Hematopoietic multipotent progenitor cell treated with erythropoietin and hydrocortisone succinate and interleukin-3 and kit ligand, for 17 days (in vitro differentiated cells): ENCODE results near the gene NAPA.

Source experiments
- DNase-seq: peaks from one replicate; pipeline ENCODE4 v3.0.0-alpha.2; 2015; ENCODE audit warnings: low spot score

Gene NAPA

DNA sequence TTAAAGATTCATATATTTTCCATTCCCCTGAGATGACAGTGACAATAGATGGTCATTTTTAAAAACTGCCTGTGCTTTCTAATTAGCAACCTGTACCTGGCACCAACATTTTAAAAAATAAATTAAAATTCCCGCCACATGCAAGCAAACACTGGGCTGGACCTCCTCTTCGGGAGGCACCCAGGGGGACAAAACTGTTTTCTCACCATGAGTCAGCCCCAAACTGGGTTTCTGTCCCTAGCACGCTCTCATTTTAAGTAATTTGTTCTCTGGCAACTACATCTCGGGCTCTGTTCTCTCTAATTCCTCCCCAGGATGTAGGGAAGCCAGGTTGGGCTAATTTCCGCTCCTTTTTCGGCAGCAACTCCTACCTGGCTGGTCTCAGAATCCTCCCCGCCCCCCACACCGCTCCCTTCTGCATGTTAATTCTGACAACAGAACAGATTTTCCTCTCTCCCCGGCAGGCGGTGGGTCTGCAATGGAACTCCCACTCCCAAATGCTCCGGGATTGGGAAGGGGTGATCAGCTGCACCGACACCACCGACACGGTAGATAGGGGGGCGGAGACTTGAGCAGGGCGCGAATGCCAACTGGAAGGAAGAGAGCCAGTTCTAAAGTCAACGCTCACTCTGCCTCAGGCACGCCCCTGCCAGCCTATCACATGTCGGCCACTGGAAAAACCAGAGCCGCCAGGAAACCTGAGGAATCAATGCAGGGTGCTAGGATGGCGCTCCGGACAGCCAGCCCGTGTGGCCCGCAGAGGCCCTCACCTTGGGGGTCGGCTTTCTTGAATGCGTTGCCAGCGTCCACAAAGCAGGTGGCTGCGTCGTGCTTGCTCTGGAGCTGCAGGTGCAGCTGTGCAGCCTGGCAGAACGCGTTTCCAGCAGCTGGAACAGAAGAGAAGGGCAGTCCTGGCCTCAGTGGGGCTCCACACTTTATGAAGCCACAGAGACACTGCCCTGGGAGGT is 14.7 kb downstream of the NAPA start:
- DNase-seq, result no peak

DNA sequence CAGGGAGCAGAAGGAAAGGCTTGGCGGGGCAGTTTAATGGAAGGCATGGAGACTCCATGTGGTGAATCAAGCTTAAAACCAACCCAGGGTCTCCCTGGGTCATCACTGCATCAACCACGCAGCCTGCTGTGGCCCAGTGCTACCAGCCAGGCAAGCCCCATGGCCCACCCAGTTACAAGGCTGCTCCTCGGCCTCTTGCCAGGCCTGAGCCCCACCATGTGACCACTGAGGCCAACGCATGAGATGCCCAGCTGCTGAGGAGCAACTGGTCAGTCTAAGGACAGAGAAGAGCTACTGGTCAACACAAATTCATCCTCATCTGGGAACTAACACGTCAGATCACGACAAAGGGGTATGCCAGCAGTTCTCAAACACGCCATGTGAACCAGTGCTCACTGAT is 15.5 kb downstream of the NAPA start:
- no peak for DNase-seq

GRCh38 chr19:47498561-47498960 is 16.3 kb downstream of the NAPA start:
- DNase-seq, result no peak

- DNase-seq, result peak; percentile 44
Measured at GRCh38 chr19:47497821-47498520, 16.9 kb downstream of the NAPA start.

DNA sequence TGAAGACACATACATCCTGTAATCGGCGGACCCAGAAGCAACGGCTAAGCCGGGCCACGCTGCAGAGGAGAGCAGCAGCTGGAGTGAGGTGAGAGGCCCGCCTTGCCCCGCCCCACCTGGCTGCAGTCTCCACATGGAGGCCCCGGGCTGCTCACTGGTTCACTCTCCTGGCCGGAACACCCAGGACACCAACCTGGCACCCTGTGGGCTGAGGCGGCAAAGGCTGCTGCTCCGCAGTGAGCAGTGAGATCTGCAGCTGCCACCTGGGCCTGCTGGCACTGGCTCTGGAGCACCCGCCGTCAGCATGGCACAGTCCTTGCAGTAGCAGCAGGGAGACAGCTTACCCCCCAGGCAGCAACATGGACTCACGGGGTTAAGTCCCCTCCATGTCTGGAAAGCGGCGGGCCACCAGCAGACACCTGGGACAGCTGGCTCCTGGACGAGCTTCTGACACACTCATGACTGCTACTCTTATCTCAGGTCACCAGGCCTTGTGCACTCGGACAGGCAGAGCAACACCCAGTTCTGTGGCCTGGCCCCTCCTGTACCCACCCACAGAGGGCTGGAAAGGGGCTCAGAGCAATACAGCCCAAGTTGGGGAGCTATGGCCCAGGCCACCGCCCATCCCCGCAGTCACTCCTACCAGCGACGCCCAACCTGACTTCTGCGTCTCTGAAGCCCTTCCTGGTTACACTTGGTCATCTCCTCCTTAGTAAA is 17.7 kb downstream of the NAPA start:
- DNase-seq, result peak; percentile 82

GRCh38 chr19:47495478-47496372 is 19.1 kb downstream of the NAPA start:
- DNase-seq, result peak; percentile 42

DNA sequence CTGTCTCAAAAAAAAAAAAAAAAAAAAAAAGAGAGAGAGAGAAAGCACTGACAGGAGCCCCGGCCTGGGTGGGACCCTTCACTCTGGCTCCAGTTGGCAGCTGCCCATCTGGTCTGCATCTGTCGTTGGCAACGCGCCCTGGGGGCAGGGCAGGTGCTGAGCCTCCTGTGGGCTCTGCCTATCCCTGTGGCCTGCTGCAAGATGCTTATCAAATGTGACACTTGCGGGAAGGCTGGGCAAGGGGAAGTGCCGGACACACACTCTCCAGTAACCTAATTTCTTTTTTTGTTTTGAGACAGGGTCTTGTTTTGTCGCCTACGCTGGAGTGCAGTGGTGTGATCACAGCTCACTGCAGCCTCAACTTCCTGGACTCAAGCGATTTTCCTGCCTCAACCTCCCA is 20.1 kb downstream of the NAPA start:
- DNase-seq, result peak; percentile 89

- DNase-seq, result no peak
Measured at GRCh38 chr19:47494211-47494547, 20.7 kb downstream of the NAPA start.

DNA sequence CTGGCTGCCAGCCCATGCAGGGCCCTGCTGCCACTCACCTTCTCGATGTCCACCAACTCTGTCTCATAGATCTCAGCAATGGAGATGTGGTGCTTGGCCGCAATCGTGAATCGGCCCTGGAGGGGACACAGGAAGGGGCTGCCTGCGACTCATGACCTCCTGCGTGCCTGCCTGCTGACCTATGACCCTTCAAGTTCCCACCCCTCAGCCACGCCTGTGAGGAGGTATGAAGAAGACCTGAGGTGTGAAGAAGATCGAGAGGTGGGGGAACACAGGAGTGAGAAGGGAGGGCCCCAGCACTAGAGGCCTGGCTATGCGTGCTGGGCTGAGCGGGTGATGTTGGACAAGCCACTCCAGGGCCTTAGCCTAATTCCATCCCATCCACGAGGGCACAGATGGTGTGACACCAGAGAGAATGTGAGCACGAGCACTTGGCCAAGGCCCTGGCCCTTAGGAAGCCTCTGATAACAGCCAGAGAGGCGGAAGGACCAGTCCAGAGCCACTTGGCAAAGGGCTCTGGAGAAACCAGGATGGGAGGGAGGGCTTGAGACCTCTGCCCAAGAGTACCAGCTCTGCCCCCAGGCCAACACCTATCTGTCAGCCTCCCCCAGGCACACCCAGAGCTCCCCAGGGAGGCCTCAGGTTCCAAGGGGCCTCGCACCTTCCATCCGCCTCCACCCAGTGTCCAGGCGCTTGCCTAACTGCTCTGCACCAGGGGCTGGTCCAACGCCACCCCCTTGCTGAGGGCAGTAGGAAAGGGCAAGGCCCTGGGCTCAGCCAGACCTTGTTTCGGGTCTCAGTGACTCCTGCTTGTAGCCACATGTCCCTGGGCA is 21.3 kb downstream of the NAPA start:
- no peak for DNase-seq

GRCh38 chr19:47492571-47493377 is 22.1 kb downstream of the NAPA start:
- DNase-seq, result no peak

DNA sequence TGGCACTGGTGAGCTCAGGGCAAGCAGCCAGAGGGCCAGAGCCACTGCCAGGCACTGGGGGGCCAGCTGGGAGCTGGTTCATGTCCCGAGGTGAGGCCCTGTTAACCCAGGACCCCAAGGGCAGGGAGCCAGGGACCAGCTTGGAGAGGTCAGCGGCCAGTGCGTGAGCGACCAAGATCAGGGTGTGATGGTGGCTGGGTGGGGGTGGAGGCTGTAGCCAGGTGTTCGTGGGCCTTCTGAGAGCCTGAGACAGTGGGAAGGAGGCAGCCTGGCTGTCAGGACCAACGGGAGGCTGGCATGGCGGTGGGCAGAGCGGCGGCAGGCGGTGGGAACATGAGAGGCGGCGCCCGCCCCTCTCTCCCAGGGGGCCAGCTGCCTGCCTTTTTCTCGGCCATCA is 22.7 kb downstream of the NAPA start:
- no peak for DNase-seq

DNA sequence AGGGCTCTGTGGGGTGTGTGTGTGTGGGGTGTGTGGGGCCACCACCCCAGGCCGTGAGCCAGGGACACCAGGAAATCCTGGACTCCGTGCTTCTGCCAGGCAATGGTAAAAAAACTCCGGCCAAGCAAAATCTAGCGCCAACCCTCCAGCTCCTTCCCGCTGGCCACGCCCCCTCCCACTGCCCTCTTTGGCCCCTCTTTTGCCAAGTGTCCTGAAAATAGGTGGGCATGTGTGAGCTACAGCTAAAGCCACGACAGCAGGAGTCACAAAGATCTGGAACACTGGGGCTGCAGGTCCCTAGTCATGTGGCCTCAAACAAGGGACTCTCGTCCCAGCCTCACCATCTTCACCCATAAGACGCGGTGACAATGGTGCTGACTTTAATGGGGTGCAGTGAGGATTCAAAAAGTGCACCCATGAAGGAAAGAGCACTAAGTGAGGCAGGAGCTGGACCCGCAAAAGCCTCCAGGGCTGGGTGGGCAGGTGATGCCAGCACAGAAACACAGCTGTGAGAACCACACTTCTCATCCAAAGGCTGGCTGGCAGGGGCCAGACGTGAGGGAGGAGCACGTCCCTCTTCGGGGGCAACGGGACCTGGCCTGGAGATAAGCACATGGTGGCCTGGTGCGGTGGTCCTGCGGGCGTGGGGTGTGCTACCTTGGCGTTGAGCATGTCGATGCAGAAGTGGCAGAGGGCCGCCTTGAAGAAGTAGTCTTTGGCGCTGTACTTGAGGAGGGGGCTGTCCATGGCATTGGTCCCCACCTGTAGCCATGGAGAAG is 23.3 kb downstream of the NAPA start:
- DNase-seq, result no peak

GRCh38 chr19:47490847-47491246 is 24.0 kb downstream of the NAPA start:
- no peak for DNase-seq

GRCh38 chr19:47490031-47490430 is 24.8 kb downstream of the NAPA start:
- DNase-seq, result no peak

DNA sequence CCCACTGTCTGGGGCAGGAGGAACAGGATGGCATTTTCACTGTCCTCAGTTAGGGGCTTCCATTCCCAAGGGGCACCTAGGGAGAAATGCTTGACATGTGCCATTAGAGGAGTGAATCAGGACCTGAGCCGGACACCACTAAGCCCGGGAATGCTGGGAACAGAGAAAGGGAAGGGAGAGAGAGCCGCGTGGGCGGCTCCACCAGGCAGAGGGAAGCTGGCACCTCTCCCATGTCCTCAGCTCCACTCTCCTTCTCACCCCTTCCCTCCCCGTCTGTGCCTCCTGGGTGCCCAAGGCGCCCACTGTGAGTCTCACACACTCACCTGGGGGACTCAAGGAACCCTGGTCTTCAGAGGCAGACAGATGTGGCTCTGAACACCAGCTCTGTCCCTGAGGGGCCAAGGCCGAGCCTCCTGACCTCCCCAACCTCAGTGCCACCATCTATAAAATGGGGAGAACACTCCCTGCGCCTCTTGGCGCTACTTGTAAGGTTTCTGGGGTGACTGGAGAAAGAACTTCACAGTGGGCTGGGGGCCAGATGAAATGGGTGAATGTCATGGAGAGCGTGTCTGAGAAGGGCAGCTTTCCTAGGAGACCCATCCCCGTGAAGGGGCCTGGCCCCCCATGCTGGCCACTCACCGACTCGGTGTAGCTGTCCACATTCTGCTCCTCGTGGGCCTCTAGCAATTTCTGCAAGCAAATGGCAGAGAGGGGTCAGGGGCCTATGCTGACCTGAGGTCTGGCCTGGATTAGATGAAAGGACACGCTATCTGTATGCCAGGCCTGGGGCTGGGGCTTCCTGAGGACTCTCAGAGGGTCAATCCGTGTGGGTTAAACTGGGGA is 25.6 kb downstream of the NAPA start:
- no peak for DNase-seq

DNA sequence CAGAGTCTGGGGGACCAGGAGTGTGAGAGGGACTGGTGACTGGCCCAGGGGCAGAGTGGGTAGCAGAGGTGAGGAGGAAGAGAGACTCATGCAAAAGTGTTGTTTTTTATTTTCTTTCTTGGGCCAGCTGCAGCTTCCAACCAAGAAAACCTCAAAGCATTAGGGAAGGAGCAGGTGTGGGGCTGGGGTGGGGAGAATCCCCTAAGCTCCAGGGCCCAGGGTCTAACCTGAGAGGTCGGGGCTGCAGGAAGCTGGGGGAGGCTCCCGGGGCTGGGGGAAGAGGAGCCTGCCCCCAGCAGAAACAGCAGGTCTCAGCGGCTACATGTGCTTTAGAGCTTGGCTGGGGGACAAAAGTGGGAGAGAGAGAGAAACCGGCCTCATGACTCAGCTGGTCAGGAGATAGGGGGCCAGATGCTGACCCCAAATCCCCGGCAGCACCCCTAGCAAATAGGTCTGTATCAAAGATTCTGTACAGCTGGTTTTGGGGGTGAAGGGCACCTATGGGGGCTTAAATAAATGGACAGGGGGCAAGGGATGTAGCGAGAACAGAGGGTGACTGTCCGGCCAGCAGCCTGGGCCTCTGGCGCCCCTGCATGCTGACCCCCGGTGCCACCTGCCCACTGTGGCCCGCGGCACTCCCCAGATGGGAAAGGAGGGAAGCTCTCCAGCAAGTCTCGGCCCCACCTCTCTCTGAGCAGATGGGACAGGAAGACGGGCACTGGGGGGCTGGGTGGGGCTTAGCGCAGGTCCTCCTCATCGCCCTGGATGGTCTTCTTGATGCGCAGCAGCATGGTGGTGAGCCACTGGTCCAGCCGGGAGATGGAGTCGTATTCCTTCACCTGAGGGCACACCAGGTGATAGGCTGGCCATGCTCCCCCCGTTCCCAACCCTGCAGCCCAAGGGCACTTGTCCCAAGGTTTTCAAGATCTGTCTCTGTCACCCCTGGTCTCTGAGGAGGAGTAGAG is 27.0 kb downstream of the NAPA start:
- DNase-seq, result no peak

GRCh38 chr19:47486900-47487299 is 28.0 kb downstream of the NAPA start:
- no peak for DNase-seq
